K562 (cell line): Measurements from ENCODE around the gene URAD. TPM values are rescaled to one million over a fixed set of nuclear protein-coding genes. Genes with fewer than 3 reads are reported as not detected.

Experiments used
- ATAC-seq: fragments of 200-7000 bp; cut with Tn5 transposase; 3 replicates; pipeline ENCODE4 v1.9.1; 2020; ENCODE audit warnings: moderate library complexity
- BruUV-seq: library from RNA; stranded (reverse); fragments of 400-500 nt; replicated peaks from 2 replicates; lab custom pipeline; 2021; lab: Mats Ljungman, UMichigan
- CTCF ChIA-PET: fragments of 300-600 bp; formaldehyde crosslinking; extraction: SDS; loops from one replicate; lab custom pipeline; 2021; ENCODE audit warnings: low intra/inter-chr PET ratio; lab: Yijun Ruan, JAX
- POLR2A ChIA-PET: fragments of 300-600, 350-650 bp; sonication (Branson Sonifier 250); formaldehyde crosslinking; extraction: SDS; loops from one replicate; lab custom pipeline; 2021; ENCODE audit warnings: antibody characterized with exemption, inconsistent platforms; lab: Yijun Ruan, JAX
- DNase-seq, 4 experiments: peaks; one replicate each; pipeline versions ENCODE4 v3.0.0 to v3.0.0-alpha.2; 2011 to 2018; ENCODE audit warnings: low spot score in 3 of 4, mixed read lengths in 3 of 4; ENCODE audit errors: extremely low read depth in 1 of 4
- FAIRE-seq: peaks from 2 replicates; lab custom pipeline; 2011; peaks lifted over from hg19 to GRCh38; lab: Jason Lieb, UNC
- H2AFZ ChIP-seq: 2 replicates; pipeline ENCODE4 v1.6.0; 2011; ENCODE audit warnings: low read depth, low read length, control low read depth, inconsistent platforms
- H3K27ac ChIP-seq: fragments of 200-600 bp; 3 replicates; pipeline ENCODE4 v1.8.0; 2011; ENCODE audit warnings: low read depth, mild to moderate bottlenecking, control low read depth, inconsistent platforms, low read length, moderate library complexity, mixed read lengths; ENCODE audit errors: extremely low read depth
- H3K27me3 ChIP-seq, 2 experiments: fragments of 300-600 bp in 1 of 2; 2 replicates in 1 of 2; 3 replicates in 1 of 2; pipeline versions ENCODE4 v1.6.0 to v1.8.0; 2011; ENCODE audit warnings: inconsistent platforms in 2 of 2, low read length in 2 of 2, mild to moderate bottlenecking in 1 of 2, mixed read lengths in 1 of 2, moderate library complexity in 1 of 2; ENCODE audit not compliant: control insufficient read depth in 2 of 2, insufficient read depth in 2 of 2
- H3K36me3 ChIP-seq: fragments of 300-600 bp; 3 replicates; pipeline ENCODE4 v1.8.0; 2011; ENCODE audit warnings: mild to moderate bottlenecking, low read length, inconsistent platforms; ENCODE audit not compliant: control insufficient read depth, insufficient read depth
- H3K4me1 ChIP-seq, 2 experiments: fragments of 200-600 bp in 1 of 2; replicated peaks in 1 of 2; 2 replicates in 1 of 2; 3 replicates in 1 of 2; pipeline versions ENCODE4 v1.5.1 to v1.8.0; 2011; ENCODE audit warnings: inconsistent platforms in 2 of 2, low read length in 2 of 2, mild to moderate bottlenecking in 1 of 2, mixed read lengths in 1 of 2, moderate library complexity in 1 of 2; ENCODE audit not compliant: control insufficient read depth in 2 of 2, insufficient read depth in 2 of 2
- H3K4me2 ChIP-seq: 2 replicates; pipeline ENCODE4 v1.6.1; 2011; ENCODE audit warnings: low read length, control low read depth, inconsistent platforms, mixed read lengths; ENCODE audit not compliant: insufficient read depth
- H3K4me3 ChIP-seq: fragments of 200-600 bp; sonication (generic), shearing (Covaris generic); 2 replicates; pipeline ENCODE4 v1.5.1; 2016; ENCODE audit warnings: control low read depth, inconsistent platforms
- H3K79me2 ChIP-seq: fragments of 200-600 bp; 3 replicates; pipeline ENCODE4 v1.8.0; 2011; ENCODE audit warnings: low read length, inconsistent platforms; ENCODE audit not compliant: control insufficient read depth, insufficient read depth
- H3K9ac ChIP-seq, 2 experiments: 2 replicates each; pipeline versions ENCODE4 v1.6.0 to v1.6.1; 2011; ENCODE audit warnings: low read depth in 2 of 2, low read length in 2 of 2, control low read depth in 1 of 2, inconsistent platforms in 1 of 2, mild to moderate bottlenecking in 1 of 2, mixed read lengths in 1 of 2; ENCODE audit not compliant: insufficient read depth in 1 of 2
- H3K9me1 ChIP-seq: one replicate; pipeline ENCODE4 v1.6.0; 2011; ENCODE audit warnings: inconsistent platforms, mild to moderate bottlenecking, low read length, moderate library complexity; ENCODE audit not compliant: control insufficient read depth, insufficient read depth
- H3K9me3 ChIP-seq: replicated peaks from 2 replicates; pipeline ENCODE4 v1.5.1; 2011; ENCODE audit warnings: low read depth, low read length, inconsistent platforms; ENCODE audit not compliant: control insufficient read depth, insufficient read depth
- H4K20me1 ChIP-seq: replicated peaks from 2 replicates; pipeline ENCODE4 v1.6.1; 2011; ENCODE audit warnings: low read length, inconsistent platforms, mixed read lengths; ENCODE audit not compliant: control insufficient read depth, insufficient read depth
- KLF10 ChIP-seq: fragments of 250-450 bp; sonication (Bioruptor Pico); IDR thresholded peaks from 2 replicates; pipeline ENCODE4 v1.6.1; 2021; ENCODE audit warnings: matching md5 sums
- MYBL2 ChIP-seq, 2 experiments: fragments of 450-650 bp in 1 of 2; sonication (generic) in 1 of 2; formaldehyde crosslinking in 1 of 2; IDR thresholded peaks; 2 replicates each; pipeline versions ENCODE4 v1.6.1 to v1.8.1; 2017 to 2022; ENCODE audit warnings: borderline replicate concordance in 1 of 2, inconsistent platforms in 1 of 2, low read depth in 1 of 2, mild to moderate bottlenecking in 1 of 2, missing genetic modification reagents in 1 of 2, moderate library complexity in 1 of 2
- NELFE ChIP-seq: IDR thresholded peaks from 2 replicates; pipeline ENCODE4 v1.6.1; 2011; ENCODE audit warnings: mild to moderate bottlenecking; ENCODE audit not compliant: insufficient read depth, insufficient read length
- NFE2L1 ChIP-seq: fragments of 450-650 bp; IDR thresholded peaks from 2 replicates; pipeline ENCODE4 v1.6.1; 2016; ENCODE audit warnings: missing genetic modification characterization, low read depth, mild to moderate bottlenecking, missing compliant biosample characterization, moderate library complexity, borderline replicate concordance
- PTRF ChIP-seq: fragments of 450-650 bp; IDR thresholded peaks from 2 replicates; pipeline ENCODE4 v1.6.1; 2016; ENCODE audit warnings: mild to moderate bottlenecking, missing genetic modification characterization, missing compliant biosample characterization
- RUNX1 ChIP-seq: sonication (generic); IDR thresholded peaks from 2 replicates; pipeline ENCODE4 v1.6.1; 2016; ENCODE audit warnings: antibody characterized with exemption, low read depth
- STAT5A ChIP-seq: IDR thresholded peaks from 2 replicates; pipeline ENCODE4 v1.6.1; 2012; ENCODE audit warnings: low read length, inconsistent platforms, borderline replicate concordance
- ZKSCAN1 ChIP-seq: fragments of 150-350 bp; IDR thresholded peaks from 2 replicates; pipeline ENCODE4 v1.6.1; 2016; ENCODE audit warnings: low read depth, low read length
- WGBS: fragments of 100-300 bp; shearing (Covaris generic); methylation state at CpG from one replicate; pipeline ENCODE4 v1.1.6; 2016; ENCODE audit warnings: low coverage, mixed read lengths; ENCODE audit not compliant: insufficient coverage; ENCODE audit errors: missing lambda C conversion rate; 5-methylcytosine and 5-hydroxymethylcytosine counted together
- in situ Hi-C: fragments of 300-500 bp; cut with MboI; formaldehyde crosslinking; loops from 4 replicates; pipeline ENCODE4 v1.15.0; 2018; ENCODE audit warnings: inconsistent platforms, mixed read lengths
- intact Hi-C: fragments of 100-400 bp; cut with micrococcal nuclease; formaldehyde crosslinking; loops from 2 replicates; pipeline ENCODE4 v1.14.2; 2022
- polyA plus RNA-seq, 8 experiments: library from polyadenylated mRNA; depleted of rRNA in 4 of 8; stranded (reverse) in 5 of 8; unstranded in 3 of 8; fragments of >200 nt; fragmentation: Nextera tagmentation in 2 of 8; fragmentation: Illumina TruSeq in 1 of 8; extraction: Ambion mirVana in 2 of 8; extraction: Trizol in 1 of 8; gene quantifications; 2 replicates each; pipeline versions ENCODE4 v1.2.1 to v1.2.3, GENCODE V29; 2011 to 2014; ENCODE audit warnings: inconsistent platforms in 1 of 8, missing spikeins in 1 of 8
- total RNA-seq, 7 experiments: library from RNA; depleted of rRNA in 6 of 7; stranded (reverse); fragments of >200 nt in 6 of 7; fragmentation: Illumina TruSeq in 2 of 7; extraction: Trizol in 2 of 7; gene quantifications; 2 replicates each; pipeline versions ENCODE4 v1.2.1 to v1.2.3, GENCODE V29; 2011 to 2021; ENCODE audit warnings: low replicate concordance in 1 of 7
- TF ChIP-seq, protein P1 (sequence below): fragments of 250-450 bp; sonication (Bioruptor Pico); IDR thresholded peaks from 2 replicates; pipeline ENCODE4 v1.8.0; 2021; ENCODE audit warnings: moderate library complexity, mild to moderate bottlenecking, inconsistent platforms

Gene URAD
- total and polyA plus RNA-seq, 9 of the 15 experiments (the other 6 are each of a cell fraction or from before 2014, with no cell fraction given): not detected

DNA sequence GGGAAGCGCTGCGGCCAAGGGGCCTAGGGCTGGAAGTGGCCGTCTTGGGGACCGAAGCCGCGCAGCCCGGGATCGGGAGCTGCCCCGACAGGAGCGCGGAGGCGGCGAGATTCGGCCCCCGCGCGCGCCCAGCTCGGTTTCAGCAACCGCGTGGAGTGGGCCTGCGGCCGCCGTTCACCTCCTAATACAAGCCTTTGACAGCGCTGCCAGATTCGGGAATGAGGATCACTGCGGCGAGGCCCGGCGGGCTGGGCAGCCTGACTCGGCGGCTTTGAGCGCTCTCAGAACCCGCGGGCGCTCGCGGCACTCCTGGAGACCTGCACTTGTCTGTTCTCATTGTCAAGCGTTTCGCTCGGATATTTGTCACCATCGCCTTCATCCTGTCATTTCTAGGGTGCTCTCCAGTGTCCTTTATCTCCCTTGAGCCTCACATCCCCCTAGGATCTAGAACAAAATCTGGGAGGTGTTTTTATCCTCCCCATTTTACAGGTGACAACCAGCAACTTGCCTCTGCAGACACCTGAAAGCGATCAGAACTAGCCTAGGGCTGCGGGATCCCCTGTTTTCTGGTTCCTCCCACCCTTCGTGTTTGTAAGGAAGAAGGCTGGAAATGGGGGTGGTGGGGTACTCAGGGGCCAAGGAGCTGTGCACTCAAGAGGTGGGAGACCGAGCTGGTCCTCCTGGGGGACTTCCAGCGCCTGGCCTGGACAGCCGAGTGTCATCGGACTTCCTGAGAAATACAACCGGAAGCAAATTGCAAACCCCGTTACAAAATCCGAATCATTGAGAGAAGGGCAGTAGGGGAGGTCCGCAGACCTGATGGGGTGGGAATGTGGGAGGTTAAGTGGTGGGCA lies 17.9 kb downstream of the URAD start:
- no peak for FAIRE-seq
- no peak overlapping the region for H3K4me3 ChIP-seq
- no peaks in the 10 kb centered on the region for H3K9me1 ChIP-seq
- BruUV-seq: no TSS peak
- intact Hi-C loops (no loop called here), in situ Hi-C loops (loop anchor here (25.0 kb wide), 1 partner anchor 458 kb away; no protein-coding TSS in a partner anchor)
- CTCF ChIA-PET: no interaction called here
- no peak for ATAC-seq
- no peak overlapping the region for H3K9ac ChIP-seq
- no peaks in the 10 kb centered on the region for H3K79me2 ChIP-seq
- no peak overlapping the region for H3K4me2 ChIP-seq
- H3K9me3 ChIP-seq: no peaks in the 10 kb centered on the region
- peaks cover 12 to 70% of the 10 kb centered on the region in 2 experiments; a peak in 4 of 5 replicates for H3K27me3 ChIP-seq
- H3K36me3 ChIP-seq: no peaks in the 10 kb centered on the region
- no peak overlapping the region for H3K27ac ChIP-seq
- 13% methylated on average over 34 of the region's 53 CpGs for WGBS
- H4K20me1 ChIP-seq: no peaks in the 10 kb centered on the region
- POLR2A ChIA-PET: no interaction called here
- no peak overlapping the region for H2AFZ ChIP-seq
- no peak for DNase-seq
- TF ChIP-seq NFE2L1 (tag): no peak
- no peak for TF ChIP-seq STAT5A
- TF ChIP-seq NELFE: no peak
- TF ChIP-seq RUNX1: no peak
- no peak for TF ChIP-seq MYBL2 (IDR thresholded peaks at IDR 0.05; ENCODE audit: low read depth)
- TF ChIP-seq MYBL2 (CRISPR knock-in tag; IDR thresholded peaks at IDR 0.05; ENCODE audit: borderline replicate concordance): no peak
- TF ChIP-seq ZKSCAN1: no peak
- TF ChIP-seq, protein P1, sequence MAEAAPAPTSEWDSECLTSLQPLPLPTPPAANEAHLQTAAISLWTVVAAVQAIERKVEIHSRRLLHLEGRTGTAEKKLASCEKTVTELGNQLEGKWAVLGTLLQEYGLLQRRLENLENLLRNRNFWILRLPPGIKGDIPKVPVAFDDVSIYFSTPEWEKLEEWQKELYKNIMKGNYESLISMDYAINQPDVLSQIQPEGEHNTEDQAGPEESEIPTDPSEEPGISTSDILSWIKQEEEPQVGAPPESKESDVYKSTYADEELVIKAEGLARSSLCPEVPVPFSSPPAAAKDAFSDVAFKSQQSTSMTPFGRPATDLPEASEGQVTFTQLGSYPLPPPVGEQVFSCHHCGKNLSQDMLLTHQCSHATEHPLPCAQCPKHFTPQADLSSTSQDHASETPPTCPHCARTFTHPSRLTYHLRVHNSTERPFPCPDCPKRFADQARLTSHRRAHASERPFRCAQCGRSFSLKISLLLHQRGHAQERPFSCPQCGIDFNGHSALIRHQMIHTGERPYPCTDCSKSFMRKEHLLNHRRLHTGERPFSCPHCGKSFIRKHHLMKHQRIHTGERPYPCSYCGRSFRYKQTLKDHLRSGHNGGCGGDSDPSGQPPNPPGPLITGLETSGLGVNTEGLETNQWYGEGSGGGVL: no peak
- no peak for TF ChIP-seq PTRF (tag)
- no peak for TF ChIP-seq KLF10 (CRISPR knock-in tag)
- H3K4me1 ChIP-seq: peaks cover 0 to under 1% of the 10 kb centered on the region in 2 experiments; a peak in 1 of 5 replicates
